NK-92 (cell line): ENCODE measurements around the gene BBX.
"Not testable (repeated sequence)": the region's sequence is repeated elsewhere in the genome, so short reads cannot be mapped to it uniquely, and the experiment has no call there.

Source experiments
- DNase-seq: peaks from one replicate; lab custom pipeline; 2025; ENCODE audit not compliant: unreplicated experiment; lab: John Stamatoyannopoulos, UW

Gene BBX

DNA sequence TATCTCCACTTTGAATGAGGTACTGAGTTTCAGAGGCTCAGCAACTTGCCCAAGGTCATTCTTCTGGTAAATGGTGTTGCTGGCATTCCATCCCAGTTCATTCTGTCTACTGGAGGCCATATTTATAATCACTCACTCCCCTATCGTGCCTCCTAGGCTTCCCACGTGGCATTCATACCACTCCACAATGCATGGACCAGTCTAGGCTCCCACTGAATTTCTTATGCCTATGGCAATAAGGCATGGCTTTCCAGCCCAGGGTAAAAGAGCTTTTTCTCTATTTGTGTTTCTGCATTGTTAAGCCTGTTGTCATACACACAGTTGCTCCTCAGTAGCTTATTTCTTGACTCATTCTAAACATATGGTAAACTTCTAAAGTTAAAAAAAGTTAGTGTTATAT lies 19.9 kb downstream of the BBX start:
- DNase-seq: no peak

DNA sequence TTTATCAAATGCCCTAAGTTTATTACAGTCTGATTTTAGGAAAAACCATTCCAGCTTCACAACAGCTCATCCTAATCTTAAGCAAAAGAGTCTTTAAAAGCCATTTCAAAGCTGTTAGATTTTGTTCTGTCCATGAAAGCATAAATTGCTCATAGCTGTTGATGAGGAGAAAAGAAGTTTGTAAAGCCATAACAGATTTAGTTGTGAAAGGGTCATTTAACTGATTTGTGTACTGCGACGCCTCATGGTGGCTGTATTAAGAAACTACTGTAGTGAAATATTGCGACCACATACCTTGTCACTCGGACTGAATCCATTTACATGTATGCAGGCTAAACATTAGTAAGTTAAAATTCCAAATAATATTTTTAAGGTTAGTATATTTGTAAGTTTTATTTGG lies 20.9 kb downstream of the BBX start:
- DNase-seq: no peak

DNA sequence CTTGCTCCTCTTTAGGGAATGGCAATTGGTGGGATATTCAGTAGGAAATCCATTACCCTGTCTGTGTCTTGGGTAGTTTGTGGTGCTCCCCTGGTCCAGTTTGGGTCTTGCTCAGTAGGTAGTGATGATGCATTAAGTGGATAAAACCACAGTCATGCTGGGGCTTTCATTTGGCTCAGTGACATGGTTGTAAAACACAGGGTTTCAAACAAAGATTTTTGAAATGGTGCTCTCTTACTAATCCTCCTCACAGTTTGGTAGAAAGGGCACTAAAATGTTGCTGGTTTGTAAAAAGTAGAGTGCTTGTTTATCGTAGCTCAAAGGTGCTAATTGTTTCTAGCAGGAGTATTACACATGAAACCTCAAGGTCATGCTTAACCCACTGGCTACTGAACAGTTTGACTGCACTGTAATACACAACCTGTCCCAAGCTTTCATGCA lies 22.9 kb downstream of the BBX start:
- no peak for DNase-seq

DNA sequence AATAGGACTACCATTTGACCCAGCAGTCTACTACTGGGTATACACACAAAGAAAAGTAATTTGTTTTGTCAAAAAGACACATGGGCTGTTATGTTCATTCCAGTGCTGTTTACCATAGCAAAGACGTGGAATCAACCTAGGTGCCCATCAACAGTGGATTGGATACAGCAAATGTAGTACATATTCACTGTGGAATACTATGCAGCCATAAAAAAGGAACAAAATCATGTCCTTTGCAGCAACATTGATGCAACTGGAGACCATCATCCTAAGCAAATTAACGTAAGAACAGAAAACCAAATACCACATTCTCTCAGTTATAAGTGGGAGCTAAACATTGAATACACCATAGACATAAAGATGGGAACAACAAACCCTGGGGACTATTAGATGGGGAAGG lies 25.8 kb downstream of the BBX start:
- DNase-seq: no peak

DNA sequence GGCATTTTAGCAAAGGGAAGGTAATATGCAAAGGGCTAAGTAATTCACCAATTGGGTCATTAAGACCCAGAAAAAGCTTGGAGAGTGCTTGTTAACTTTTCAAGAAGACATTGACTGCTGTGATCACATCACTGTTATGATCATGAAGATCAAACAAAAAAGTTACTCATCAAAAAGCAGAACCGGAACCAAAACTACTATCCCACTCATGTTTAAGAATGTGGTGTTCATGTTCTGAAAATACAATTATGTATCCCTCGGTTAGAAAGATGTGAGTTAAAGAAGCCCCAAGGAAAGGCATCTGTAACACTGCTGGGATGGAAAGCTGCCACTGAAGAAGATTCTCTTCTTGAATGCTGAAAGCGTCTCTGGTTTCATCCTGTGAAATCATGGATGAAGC lies 32.6 kb downstream of the BBX start:
- DNase-seq: no peak

DNA sequence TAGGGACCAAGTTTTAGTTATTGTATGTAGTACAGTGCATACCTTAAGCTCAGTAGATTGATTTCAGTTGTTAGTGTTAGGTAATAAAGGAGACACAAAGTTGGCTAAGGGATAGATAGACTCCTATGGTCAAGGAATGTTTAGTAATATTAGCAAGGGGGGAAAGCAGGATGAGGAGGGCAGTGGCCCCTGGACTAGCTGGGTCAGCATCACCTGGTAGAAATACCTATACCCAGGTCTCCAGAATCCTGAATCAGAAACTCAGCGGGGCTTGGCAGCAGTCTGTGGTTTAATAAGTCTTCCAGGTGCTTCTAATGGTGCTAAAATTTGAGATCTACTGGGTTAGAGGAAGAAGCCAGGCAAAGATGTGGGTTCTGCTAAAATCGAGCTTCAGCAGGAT lies 35.0 kb downstream of the BBX start:
- DNase-seq: no peak

DNA sequence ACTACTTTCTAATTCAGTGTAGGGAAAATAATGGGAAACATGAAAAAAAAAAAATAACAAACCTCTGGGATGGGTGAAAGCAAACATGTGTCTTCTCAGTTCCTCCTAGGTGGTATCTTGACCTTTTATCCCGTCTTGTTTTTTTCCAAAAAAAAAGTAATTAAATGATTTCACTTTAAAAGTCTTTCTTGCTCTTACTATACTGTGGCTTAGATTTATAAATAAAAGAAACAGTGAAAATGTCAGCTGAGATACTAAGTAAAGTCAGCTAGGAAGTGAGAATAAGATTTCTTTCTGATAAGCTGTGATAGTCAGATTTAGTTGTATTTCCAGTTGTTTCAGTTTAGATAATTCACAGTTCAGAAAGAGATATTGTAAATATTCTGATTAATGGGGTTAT lies 37.4 kb downstream of the BBX start:
- no peak for DNase-seq

DNA sequence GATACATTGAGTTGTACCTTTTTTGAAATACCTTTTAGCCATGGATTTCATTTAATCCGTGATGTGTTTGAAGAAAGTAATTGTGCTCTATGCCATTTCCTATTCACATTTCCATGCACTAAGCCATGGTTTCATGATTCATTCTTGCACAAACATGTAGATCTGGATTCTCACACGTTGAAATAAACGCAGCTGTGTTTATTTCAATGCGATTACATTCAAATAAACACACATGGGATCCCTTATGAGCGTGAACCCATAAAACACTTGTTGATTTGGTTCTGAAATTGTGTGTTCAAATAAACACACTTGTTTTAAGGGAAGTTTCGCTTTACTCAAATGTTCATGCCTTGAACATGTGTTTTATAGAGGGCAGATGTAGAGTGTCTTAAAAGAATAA lies 39.2 kb downstream of the BBX start:
- no peak for DNase-seq

DNA sequence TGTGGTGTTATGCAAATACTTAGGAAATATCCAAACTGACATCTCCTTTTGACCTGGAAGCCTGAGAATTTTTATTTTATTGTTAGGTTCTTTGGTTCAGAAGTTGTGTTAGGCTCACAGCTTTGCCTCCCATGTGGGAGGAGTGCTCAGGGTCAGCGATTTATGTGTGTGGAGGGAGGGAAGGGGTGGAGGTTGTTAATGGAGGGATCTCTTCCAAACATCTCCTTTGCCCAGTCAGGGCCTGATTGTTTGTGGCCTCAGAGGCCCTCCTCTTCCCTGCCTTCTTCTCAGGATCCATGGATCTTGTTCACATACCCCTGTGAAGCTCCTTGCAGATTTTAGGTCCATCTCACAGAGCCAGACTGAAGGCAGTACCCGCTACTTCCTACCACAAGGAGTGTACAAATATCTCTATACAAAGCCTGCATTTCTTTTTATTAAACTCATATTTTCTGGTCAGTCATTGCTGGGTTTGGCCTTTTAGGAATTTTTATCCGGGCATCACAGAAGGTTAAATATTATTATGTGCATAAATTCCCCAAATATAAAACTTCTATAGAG lies 40.3 kb downstream of the BBX start:
- DNase-seq: no peak

DNA sequence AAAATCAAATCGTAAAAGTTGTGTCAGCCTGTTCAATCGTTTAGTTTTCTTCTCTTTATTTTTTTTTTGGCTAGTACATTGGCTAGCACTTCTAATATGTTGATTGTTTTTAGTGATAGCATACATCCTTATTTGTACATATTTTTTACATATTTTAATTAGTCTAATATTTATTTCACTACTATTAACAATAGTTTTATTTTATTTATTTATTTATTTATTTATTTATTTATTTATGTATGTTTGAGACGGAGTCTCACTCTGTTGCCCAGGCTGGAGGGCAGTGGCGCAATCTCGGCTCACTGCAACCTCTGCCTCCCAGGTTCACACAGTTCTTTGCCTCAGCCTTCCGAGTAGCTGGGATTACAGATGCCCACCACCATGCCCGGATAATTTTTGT lies 42.5 kb downstream of the BBX start:
- not testable (repeated sequence) for DNase-seq

DNA sequence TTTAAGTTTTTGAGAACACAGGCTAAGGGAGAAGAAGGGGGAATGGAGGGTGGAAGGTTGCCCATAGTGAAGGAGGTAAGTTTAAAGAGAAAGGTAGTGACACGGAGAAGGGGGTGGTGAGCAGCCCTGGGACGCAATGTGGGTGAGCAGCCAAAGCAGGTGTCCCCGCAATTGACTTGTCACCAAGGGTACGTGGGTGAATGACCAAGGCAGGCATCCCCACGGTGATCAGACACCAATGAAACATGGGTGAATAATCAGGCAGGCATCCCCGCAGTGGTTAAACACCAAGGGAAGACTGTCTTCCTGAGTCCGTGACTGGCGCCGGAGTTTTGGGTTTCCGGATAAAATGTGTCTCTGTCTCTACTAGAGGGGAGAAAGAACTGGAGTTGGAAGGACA lies 48.3 kb downstream of the BBX start:
- DNase-seq: not testable (repeated sequence)

DNA sequence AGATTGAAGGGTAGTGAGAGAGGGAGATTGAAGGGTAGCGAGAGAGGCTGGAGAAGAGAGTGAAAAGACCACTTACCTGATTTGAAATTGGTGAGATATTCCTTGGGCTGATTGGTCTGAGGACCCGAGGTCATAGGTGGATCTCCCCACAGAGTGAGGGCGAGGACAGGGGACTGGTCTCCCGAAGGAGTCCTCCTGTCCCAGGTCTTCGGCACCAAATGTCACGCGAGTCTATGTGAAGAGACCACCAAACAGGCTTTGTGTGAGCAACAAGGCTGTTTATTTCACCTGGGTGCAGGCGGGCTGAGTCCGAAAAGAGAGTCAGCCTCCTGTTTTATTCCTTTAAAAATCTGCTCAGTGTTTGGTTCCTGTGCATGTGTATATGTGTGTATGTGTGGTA lies 48.7 kb downstream of the BBX start:
- not testable (repeated sequence) for DNase-seq

DNA sequence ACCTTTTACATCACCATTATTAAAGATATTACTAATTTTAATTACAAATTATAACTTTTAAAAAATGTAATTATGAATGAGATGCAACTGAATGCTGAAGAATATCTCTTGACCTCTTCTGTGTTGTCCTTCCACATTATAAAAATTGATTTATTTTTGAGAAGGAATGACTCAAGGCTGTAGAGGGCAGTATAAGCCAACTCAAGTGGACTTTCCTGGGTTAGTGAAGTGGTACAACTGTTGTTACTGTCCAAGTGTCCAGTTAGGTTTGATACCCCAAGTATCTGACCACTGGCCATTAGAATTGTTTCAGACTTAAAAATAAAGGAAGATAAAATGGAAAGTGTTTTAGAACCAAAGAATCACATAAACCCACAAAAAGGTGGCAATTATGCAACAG lies 51.9 kb downstream of the BBX start:
- no peak for DNase-seq

DNA sequence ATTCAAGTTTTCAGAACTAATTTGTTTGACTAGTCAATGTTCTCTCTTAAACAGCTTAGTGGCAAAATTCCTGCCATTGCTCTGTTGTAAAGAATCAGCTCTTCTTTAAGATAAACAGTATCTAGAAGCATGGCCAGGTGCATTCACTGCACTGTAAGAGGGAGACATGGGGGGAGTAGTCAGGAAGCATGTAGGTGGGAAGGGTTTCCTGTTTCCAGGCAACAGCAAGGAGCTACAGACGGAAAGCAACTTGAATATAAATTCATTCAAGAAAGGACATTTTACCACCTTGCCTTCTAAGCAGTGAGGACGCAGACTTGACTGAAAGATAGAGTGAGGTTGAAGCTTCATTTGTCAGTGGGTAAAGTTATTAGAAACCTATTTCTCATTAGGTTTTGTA lies 55.3 kb downstream of the BBX start:
- DNase-seq: no peak

DNA sequence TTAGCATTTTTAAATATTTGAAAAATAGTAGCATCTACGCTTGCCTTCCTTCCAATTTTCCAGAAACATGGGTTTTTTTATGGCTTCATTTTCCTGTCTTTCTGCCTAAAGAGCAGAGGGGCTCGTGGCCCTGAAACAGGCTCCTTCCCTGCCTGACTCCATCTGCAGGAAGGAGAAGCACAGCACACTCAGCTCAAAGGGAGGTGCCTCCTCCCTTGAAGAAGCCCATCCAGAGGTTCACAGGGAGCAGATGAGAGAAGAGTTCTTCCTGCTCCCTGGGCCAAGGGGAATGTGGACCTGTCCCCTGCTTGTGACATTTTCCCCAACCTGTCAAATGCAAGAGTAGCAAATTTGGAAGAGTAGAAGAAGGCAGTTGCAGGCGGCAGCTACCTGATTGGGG lies 55.8 kb downstream of the BBX start:
- no peak for DNase-seq

DNA sequence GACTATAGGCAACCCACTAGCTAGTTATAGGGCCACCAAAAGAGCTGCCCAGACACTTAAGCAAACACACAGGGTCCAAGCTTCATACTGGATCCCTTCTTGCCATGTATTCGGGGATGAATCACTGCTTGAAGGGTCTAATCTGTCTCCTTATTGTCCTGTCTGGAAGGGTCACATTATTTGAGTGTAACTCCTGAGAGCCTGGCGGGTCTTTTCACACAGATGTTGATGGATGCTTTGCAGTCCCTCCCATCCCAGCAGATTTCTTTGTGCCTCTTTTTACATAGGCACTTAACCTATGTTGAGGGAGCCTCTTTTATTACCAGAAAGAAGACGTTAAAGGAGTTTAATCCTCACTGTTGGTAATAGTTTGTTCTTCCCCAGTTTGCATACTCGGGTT lies 56.6 kb downstream of the BBX start:
- DNase-seq: no peak

DNA sequence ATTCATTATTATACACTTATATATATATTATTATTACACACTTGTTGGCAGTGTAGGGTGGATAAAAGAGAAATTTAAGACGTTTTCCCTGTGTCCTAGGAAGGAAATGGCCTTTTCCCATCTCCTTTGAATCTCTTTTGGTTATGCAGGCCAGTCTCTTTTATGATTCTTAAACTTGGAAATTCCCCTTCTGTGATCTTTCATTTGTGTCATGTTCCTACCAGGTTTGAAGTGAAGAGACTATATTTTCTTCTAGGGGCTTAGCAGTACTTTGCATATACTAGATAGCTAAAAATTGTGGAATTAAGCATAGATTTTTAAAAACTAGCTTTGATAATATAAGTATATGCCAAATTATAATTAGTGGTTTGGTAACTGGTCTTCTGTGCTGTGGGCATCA lies 58.5 kb downstream of the BBX start:
- no peak for DNase-seq

DNA sequence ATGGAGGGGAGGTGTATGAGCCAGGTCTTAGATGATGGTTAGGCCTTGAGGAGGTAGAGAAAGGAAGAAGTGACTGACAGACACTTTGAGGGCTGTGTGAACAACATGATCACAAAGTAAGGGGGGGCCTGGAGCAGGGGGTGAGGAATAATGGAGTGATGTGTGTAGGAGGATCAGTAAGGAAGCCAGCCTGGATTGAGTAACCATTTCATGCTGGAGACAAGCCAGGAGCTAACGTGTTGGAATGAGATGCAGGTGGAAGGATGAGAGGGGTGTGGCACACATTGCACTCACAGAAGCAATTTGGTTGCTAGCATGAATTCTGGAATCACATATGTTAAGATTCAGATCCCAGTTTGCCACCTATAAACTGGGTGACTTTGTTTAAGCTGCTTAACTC lies 65.5 kb downstream of the BBX start:
- no peak for DNase-seq

DNA sequence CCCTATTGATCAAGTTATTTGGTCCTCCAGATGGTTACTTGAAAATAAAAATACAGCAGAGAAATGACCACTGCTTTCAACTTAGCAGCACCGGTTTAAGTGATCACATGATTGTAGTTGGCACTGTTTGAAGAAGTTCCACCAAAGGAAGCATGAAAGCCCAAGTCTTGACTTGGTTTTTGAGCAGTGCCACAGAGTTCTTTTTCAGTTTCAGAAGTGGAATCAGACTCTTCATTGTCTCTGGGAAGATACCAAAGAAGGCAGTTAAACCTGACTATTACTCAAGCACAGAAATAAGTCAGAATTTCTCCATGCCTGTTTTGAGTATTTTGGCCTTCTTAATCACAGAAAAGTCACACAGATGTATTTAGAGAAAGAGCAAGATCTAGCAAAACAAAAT lies 66.7 kb downstream of the BBX start:
- DNase-seq: no peak

DNA sequence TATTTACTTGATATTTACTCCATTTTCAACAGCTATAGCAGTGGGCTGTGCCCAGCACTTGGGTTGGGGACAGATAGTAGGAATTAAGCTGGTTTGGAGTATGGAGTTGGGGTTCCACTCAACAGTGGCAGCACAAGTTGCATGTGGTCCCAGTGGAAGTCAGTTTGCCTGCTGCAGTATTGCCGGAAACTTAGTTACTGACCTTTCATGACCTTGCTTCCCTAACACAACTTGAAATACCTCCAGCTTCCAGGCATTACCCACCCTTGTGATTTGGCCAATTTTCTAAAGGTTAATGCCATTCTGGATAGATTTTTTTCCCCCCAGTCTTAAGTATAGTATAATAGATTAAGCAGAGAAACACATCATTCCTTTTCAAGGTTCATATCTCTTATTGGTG lies 68.0 kb downstream of the BBX start:
- DNase-seq: no peak

DNA sequence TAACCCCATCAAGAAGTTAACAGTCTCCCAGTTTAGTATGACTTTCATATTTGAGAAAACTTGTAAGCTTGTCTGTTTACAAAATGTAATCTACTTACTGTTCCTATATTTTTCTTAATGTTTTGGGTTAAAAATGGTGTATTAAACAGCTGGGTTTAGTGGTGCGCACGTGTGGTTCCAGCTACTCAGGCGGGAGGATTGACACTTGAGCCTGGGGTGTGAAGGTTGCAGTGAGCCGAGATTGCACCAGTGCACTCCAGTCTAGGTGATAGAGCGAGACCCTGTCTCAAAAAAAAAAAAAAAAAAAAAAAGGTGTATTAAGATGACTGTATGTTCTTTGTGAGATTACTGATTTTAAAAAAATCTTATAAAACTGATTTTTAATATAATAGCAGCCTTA lies 69.3 kb downstream of the BBX start:
- DNase-seq: no peak

DNA sequence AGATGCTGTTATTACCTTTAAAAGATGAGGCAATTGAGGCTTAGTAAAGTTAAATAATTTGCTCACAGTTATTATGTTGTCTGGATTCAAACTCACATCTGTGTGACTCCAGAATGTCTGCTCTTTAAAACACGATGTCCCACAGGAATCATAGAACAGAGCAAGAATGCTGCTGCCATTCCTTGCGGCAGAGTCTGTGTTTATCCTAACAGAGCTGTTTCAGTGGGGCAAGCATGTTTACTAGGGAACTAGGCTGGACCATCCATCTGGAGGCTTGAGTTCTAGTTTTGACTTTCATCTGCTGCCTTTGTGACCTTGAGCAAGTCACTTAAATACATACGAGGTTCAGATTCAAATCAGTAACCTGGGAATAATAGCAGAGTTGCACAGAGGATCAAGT lies 72.1 kb downstream of the BBX start:
- no peak for DNase-seq

DNA sequence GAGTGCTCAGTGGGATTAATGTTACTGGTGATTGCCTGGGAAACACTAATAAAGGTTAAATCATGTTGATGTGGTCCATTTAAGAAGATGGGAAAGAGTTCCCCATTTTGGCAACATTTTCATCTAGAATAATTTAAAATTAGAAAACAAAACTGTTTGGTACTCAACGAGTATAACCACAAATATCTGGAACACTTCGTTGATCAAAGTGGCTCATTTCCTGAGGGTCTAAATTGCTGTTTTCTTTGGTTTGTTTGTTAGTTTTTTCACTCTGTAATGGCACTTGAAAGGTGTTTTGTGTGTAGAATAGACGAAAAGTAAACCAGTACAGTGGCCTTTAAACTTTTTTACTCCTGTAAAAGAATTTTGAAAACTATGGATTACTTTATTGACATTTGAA lies 73.9 kb downstream of the BBX start:
- no peak for DNase-seq
